ENCODE measurements around the gene ZNF101. TPM values are rescaled to one million over a fixed set of nuclear protein-coding genes. Genes with fewer than 3 reads are reported as not detected.

Gene ZNF101
- total and polyA plus RNA-seq, 9 of the 15 experiments (the other 6 are each of a cell fraction or from before 2014, with no cell fraction given): 9.6 to 20.3 (median 12.4) TPM

- TF ChIP-seq ZNF407 (IDR thresholded peaks at IDR 0.05; ENCODE audit: low read depth) (no peak), SIRT6 (IDR thresholded peaks at IDR 0.05; ENCODE audit: low read depth, low read length) (no peak), ZNF511 (CRISPR knock-in tag; IDR thresholded peaks at IDR 0.05) (no peak), TGIF2 (CRISPR knock-in tag; IDR thresholded peaks at IDR 0.05) (no peak), ZEB2 (IDR thresholded peaks at IDR 0.05) (no peak), CXXC5 (CRISPR knock-in tag; IDR thresholded peaks at IDR 0.05) (no peak), HMG20B (CRISPR knock-in tag; IDR thresholded peaks at IDR 0.05) (no peak), RBFOX2 (IDR thresholded peaks at IDR 0.05; ENCODE audit: low read depth, low read length) (no peak; the same call in 1 of the 2 replicates), ZNF277 (CRISPR knock-in tag; IDR thresholded peaks at IDR 0.05; ENCODE audit: borderline replicate concordance) (no peak)
These were observed 31.5 kb upstream of the ZNF101 start (continued) for GRCh38 chr19:19637186-19637522.
